ENCODE data around the gene ZSCAN5A. TPM values are rescaled to one million over a fixed set of nuclear protein-coding genes. Genes with fewer than 3 reads are reported as not detected.

The ZSCAN5A gene
- total and polyA plus RNA-seq, 2 experiments from 2014 or later, result 4.2 to 4.4 TPM

DNA sequence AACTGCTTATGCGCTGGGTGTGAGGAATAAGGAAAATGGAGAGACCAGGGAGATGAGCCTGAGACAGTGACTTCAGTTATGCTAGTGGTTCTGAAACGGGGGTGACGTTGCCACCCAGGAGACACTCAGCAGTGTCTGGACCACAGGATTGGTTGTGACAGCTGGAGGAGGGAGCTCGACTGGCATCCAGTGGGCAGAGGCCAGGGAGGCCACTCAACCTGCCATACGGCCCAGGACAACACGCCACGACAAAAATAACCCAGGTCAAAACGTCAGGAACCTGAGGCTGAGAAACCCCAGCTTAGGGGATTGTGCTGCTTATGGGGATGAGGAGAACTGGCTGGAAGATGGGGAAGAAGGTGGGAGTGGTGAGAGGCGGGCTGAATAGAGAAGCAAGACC, 10.4 kb downstream of the ZSCAN5A start:
- no peak overlapping the region for H3K4me2 ChIP-seq (ENCODE audit: unreplicated experiment)
- 91 to 93% methylated on average over 9 of the region's 9 CpGs for whole genome bisulfite sequencing, 2 experiments (ENCODE audit: low coverage in 1 of 2, low lambda C conversion rate in 2 of 2, missing lambda C conversion rate in 2 of 2)
- in situ Hi-C loops (cut with MboI), result no loop called here

GRCh38 chr19:56301886-56302620, 12.6 kb downstream of the ZSCAN5A start:
- Histone ChIP-seq H3K4me3 (no peak overlapping the region), H3K4me1 (ENCODE audit: insufficient read depth) (no peaks in the 10 kb centered on the region), H3K27me3 (replicated peaks; ENCODE audit: insufficient read depth) (no peaks in the 10 kb centered on the region), H3F3A (ENCODE audit: insufficient read depth) (no peaks in the 10 kb centered on the region), H3K4me2 (ENCODE audit: unreplicated experiment) (no peak overlapping the region), H2AFZ (no peak overlapping the region), H4K20me1 (ENCODE audit: insufficient read depth) (no peaks in the 10 kb centered on the region), H3K27ac (no peak overlapping the region), H3K9me3 (ENCODE audit: low read depth) (no peaks in the 10 kb centered on the region), H3K79me2 (ENCODE audit: insufficient read depth) (no peaks in the 10 kb centered on the region), H3K9ac (no peak overlapping the region), H3K36me3 (ENCODE audit: low read depth) (no peaks in the 10 kb centered on the region), H3K9me2 (ENCODE audit: insufficient read depth) (no peaks in the 10 kb centered on the region)
- 64 to 71% methylated on average over 7 to 9 of the region's 9 CpGs for WGBS, 2 experiments (ENCODE audit: low coverage in 1 of 2, low lambda C conversion rate in 2 of 2, missing lambda C conversion rate in 2 of 2)
- in situ Hi-C loops (cut with MboI), result no loop called here
- TF ChIP-seq EZH2 (IDR thresholded peaks at IDR 0.05; ENCODE audit: insufficient read depth, poor library complexity, severe bottlenecking) (no peak), EZH2phosphoT487 (IDR thresholded peaks at IDR 0.05; ENCODE audit: insufficient read depth, low read depth) (no peak)
- DNase-seq, result no peak

More for the DNA sequence above, 10.4 kb downstream of the ZSCAN5A start:
- Histone ChIP-seq H4K20me1 (ENCODE audit: insufficient read depth) (no peaks in the 10 kb centered on the region), H3K36me3 (ENCODE audit: low read depth) (0 out of 2 replicates have a peak, but pooled peaks cover 3% of the 10 kb centered on the region), H2AFZ (no peak overlapping the region), H3K79me2 (ENCODE audit: insufficient read depth) (no peaks in the 10 kb centered on the region), H3K4me3 (no peak overlapping the region), H3K27ac (no peak overlapping the region), H3F3A (ENCODE audit: insufficient read depth) (no peaks in the 10 kb centered on the region), H3K27me3 (replicated peaks; ENCODE audit: insufficient read depth) (no peaks in the 10 kb centered on the region), H3K9ac (no peak overlapping the region), H3K4me1 (ENCODE audit: insufficient read depth) (no peaks in the 10 kb centered on the region), H3K9me3 (ENCODE audit: low read depth) (no peaks in the 10 kb centered on the region), H3K9me2 (ENCODE audit: insufficient read depth) (no peaks in the 10 kb centered on the region)
- no peak for TF ChIP-seq EZH2 (IDR thresholded peaks at IDR 0.05; ENCODE audit: insufficient read depth, poor library complexity, severe bottlenecking)
- TF ChIP-seq EZH2phosphoT487 (IDR thresholded peaks at IDR 0.05; ENCODE audit: insufficient read depth, low read depth), result no peak
- no peak for DNase-seq

DNA sequence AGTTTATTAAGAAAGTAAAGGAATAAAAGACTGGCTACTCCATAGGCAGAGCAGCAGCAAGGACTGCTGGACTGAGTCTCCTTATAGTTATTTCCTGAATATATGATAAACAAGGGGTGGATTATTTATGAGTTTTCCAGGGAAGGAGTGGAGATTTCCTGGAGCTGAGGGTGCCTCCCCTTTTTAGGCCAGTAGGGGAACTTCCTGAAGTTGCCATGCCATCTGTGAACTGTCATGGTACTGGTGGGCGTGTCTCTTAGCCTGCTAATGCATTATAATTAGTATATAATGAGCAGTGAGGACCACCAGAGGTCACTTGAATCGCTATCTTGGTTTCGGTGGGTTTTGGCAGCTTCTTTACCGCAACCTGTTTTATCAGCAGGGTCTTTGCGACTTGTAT, 13.5 kb downstream of the ZSCAN5A start:
- Histone ChIP-seq H3K79me2 (ENCODE audit: insufficient read depth) (no peaks in the 10 kb centered on the region), H3K9me2 (ENCODE audit: insufficient read depth) (no peaks in the 10 kb centered on the region), H3K4me1 (ENCODE audit: insufficient read depth) (no peaks in the 10 kb centered on the region), H3K9me3 (ENCODE audit: low read depth) (no peaks in the 10 kb centered on the region), H3K27me3 (replicated peaks; ENCODE audit: insufficient read depth) (no peaks in the 10 kb centered on the region), H2AFZ (no peak overlapping the region), H3K36me3 (ENCODE audit: low read depth) (no peaks in the 10 kb centered on the region), H4K20me1 (ENCODE audit: insufficient read depth) (no peaks in the 10 kb centered on the region), H3K4me3 (no peak overlapping the region), H3K27ac (no peak overlapping the region), H3K9ac (no peak overlapping the region), H3K4me2 (ENCODE audit: unreplicated experiment) (no peak overlapping the region), H3F3A (ENCODE audit: insufficient read depth) (no peaks in the 10 kb centered on the region)
- TF ChIP-seq EZH2 (IDR thresholded peaks at IDR 0.05; ENCODE audit: insufficient read depth, poor library complexity, severe bottlenecking), result no peak
- TF ChIP-seq EZH2phosphoT487 (IDR thresholded peaks at IDR 0.05; ENCODE audit: insufficient read depth, low read depth), result no peak
- DNase-seq, result peak; percentile 20
- WGBS, 2 experiments (ENCODE audit: low coverage in 1 of 2, low lambda C conversion rate in 2 of 2, missing lambda C conversion rate in 2 of 2), result 77 to 79% methylated on average over 5 of the region's 5 CpGs
- in situ Hi-C loops (cut with MboI), result no loop called here

DNA sequence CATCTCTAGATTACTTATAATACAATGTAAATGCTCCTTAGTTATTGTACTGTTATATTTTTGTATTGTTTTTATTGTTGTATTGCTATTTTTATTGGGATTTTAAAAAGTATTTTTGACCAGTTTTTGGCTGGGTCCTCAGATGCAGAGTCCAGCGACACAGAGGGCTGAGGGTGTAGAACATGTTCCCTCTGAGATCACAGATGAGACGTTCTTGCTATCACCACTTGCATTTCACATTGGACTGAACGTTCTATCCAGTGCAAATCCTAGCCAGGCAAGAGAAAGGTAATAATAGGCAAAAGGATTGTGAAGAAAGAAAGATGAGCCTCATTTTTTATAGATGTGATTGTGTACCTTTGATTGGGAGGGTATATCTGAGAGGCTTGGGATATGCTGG, 15.0 kb downstream of the ZSCAN5A start:
- no peaks in the 10 kb centered on the region for H3K79me2 ChIP-seq (ENCODE audit: insufficient read depth)
- no peaks in the 10 kb centered on the region for H3K36me3 ChIP-seq (ENCODE audit: low read depth)
- no peaks in the 10 kb centered on the region for H3K27me3 ChIP-seq (replicated peaks; ENCODE audit: insufficient read depth)
- no peaks in the 10 kb centered on the region for H3K9me3 ChIP-seq (ENCODE audit: low read depth)
- no peaks in the 10 kb centered on the region for H3K4me1 ChIP-seq (ENCODE audit: insufficient read depth)
- in situ Hi-C loops (cut with MboI), result no loop called here
- no peak overlapping the region for H3K4me2 ChIP-seq (ENCODE audit: unreplicated experiment)
- H3K9ac ChIP-seq, result no peak overlapping the region
- no peak overlapping the region for H3K27ac ChIP-seq
- H4K20me1 ChIP-seq (ENCODE audit: insufficient read depth), result no peaks in the 10 kb centered on the region
- H2AFZ ChIP-seq, result no peak overlapping the region
- H3F3A ChIP-seq (ENCODE audit: insufficient read depth), result no peaks in the 10 kb centered on the region
- no peak for DNase-seq
- 79 to 89% methylated on average over 3 of the region's 3 CpGs for WGBS, 2 experiments (ENCODE audit: low coverage in 1 of 2, low lambda C conversion rate in 2 of 2, missing lambda C conversion rate in 2 of 2)
- TF ChIP-seq EZH2 (IDR thresholded peaks at IDR 0.05; ENCODE audit: insufficient read depth, poor library complexity, severe bottlenecking) (no peak), EZH2phosphoT487 (IDR thresholded peaks at IDR 0.05; ENCODE audit: insufficient read depth, low read depth) (no peak)
- H3K4me3 ChIP-seq, result no peak overlapping the region
- H3K9me2 ChIP-seq (ENCODE audit: insufficient read depth), result no peaks in the 10 kb centered on the region

All from GM23248 (cell line).